Gastroesophageal sphincter (tissue), 3 donors: ENCODE results near the gene CAV1.

Experiments used
- POLR2A ChIP-seq, 2 donors: fragments of 450-650 bp; IDR thresholded peaks; one replicate each; pipeline ENCODE4 v1.6.1; 2017; ENCODE audit warnings: antibody characterized with exemption in 2 of 2, mild to moderate bottlenecking in 2 of 2, moderate library complexity in 1 of 2
- POLR2AphosphoS5 ChIP-seq: sonication (generic); formaldehyde crosslinking; IDR thresholded peaks from one replicate; pipeline ENCODE4 v1.6.1; 2017; ENCODE audit warnings: antibody characterized with exemption
- TF ChIP-seq, protein P1 (sequence below), 4 experiments: fragments of 200-600 bp in 2 of 4; fragments of 450-650 bp in 2 of 4; sonication (generic) in 1 of 4; IDR thresholded peaks; one replicate each; pipeline ENCODE4 v1.5.1; 2017 to 2019; ENCODE audit warnings: antibody characterized with exemption in 4 of 4, mild to moderate bottlenecking in 2 of 4, moderate library complexity in 2 of 4

DNA sequence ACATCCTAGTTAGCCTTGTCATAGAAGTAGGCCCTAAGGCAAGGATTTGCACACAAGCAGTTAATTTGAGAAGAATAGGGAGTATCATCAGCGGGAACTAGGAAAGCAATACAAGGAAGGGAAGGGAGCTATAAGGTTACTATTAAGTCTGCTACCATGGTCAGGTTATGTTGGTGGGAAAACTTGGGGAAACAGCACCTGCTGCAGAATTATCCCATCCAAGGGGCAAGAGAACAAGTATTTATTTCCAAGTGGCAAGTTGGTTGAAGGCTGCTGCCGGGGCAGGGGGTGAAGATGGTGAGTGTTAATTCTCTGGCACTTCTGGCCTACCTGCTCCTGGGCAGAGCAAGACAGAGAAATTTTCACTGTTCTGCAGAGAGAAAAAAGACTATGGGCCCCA lies 55.0 kb downstream of the CAV1 start:
- TF ChIP-seq, protein P1, sequence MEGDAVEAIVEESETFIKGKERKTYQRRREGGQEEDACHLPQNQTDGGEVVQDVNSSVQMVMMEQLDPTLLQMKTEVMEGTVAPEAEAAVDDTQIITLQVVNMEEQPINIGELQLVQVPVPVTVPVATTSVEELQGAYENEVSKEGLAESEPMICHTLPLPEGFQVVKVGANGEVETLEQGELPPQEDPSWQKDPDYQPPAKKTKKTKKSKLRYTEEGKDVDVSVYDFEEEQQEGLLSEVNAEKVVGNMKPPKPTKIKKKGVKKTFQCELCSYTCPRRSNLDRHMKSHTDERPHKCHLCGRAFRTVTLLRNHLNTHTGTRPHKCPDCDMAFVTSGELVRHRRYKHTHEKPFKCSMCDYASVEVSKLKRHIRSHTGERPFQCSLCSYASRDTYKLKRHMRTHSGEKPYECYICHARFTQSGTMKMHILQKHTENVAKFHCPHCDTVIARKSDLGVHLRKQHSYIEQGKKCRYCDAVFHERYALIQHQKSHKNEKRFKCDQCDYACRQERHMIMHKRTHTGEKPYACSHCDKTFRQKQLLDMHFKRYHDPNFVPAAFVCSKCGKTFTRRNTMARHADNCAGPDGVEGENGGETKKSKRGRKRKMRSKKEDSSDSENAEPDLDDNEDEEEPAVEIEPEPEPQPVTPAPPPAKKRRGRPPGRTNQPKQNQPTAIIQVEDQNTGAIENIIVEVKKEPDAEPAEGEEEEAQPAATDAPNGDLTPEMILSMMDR (IDR thresholded peaks at IDR 0.05), result no peak
- TF ChIP-seq POLR2A (IDR thresholded peaks at IDR 0.05), result no peak
- no peak for TF ChIP-seq POLR2AphosphoS5
